HG02852 (cell line): ENCODE results near the gene FAM161A.
"Not testable (repeated sequence)": the region's sequence is repeated elsewhere in the genome, so short reads cannot be mapped to it uniquely, and the experiment has no call there.

Experiments
- ATAC-seq: cut with Tn5 transposase; IDR thresholded peaks from one replicate; pipeline ENCODE4 v1.9.1; 2021; ENCODE audit warnings: mild to moderate bottlenecking, moderate library complexity; ENCODE audit not compliant: unreplicated experiment

FAM161A gene

GRCh38 chr2:61853847-61854563 lies at the start of gene FAM161A:
Gene FAM161A (minus strand): TSS chr2:61854060. CDS start chr2:61854041, 19 bp downstream.
- ATAC-seq: peak; percentile 79

GRCh38 chr2:61900281-61900680 lies 46.4 kb upstream of the FAM161A start:
- ATAC-seq: no peak

GRCh38 chr2:61898810-61899209 lies 45.0 kb upstream of the FAM161A start:
- ATAC-seq: no peak

- ATAC-seq: peak; percentile 64
These were observed 34.6 kb upstream of the FAM161A start, which contains the start of gene CCT4 for GRCh38 chr2:61888267-61889055. Gene CCT4 (minus strand): TSS chr2:61888656. CDS start chr2:61888507, 149 bp downstream.

GRCh38 chr2:61887717-61888266 lies 33.9 kb upstream of the FAM161A start:
- peak; percentile 9 for ATAC-seq

- ATAC-seq: no peak
These were observed 32.2 kb upstream of the FAM161A start for GRCh38 chr2:61885896-61886603.

- no peak for ATAC-seq
These were observed 29.0 kb upstream of the FAM161A start for GRCh38 chr2:61882850-61883249.

- ATAC-seq: not testable (repeated sequence)
These were observed 25.5 kb upstream of the FAM161A start for GRCh38 chr2:61879351-61879750.

- ATAC-seq: no peak
These were observed 24.9 kb upstream of the FAM161A start for GRCh38 chr2:61878761-61879160.

- ATAC-seq: no peak
These were observed 23.8 kb upstream of the FAM161A start for GRCh38 chr2:61877571-61878245.

- no peak for ATAC-seq
These were observed 22.5 kb upstream of the FAM161A start for GRCh38 chr2:61876400-61876799.

- not testable (repeated sequence) for ATAC-seq
These were observed 12.7 kb upstream of the FAM161A start for GRCh38 chr2:61866482-61867089.

GRCh38 chr2:61862085-61862484 lies 8.2 kb upstream of the FAM161A start:
- ATAC-seq: no peak

GRCh38 chr2:61857224-61857623 lies 3.4 kb upstream of the FAM161A start:
- ATAC-seq: no peak

GRCh38 chr2:61855318-61855613 lies 1.4 kb upstream of the FAM161A start:
- ATAC-seq: no peak

GRCh38 chr2:61854564-61855317 lies 881 bp upstream of the FAM161A start:
- ATAC-seq: peak; percentile 87

GRCh38 chr2:61853086-61853846 lies 594 bp downstream of the FAM161A start:
- ATAC-seq: peak; percentile 53

- not testable (repeated sequence) for ATAC-seq
These were observed 2.6 kb downstream of the FAM161A start for GRCh38 chr2:61851270-61851669.

GRCh38 chr2:61845320-61845719 lies 8.5 kb downstream of the FAM161A start:
- no peak for ATAC-seq
